ENCODE measurements around the gene LAMA5.

The LAMA5 gene

DNA sequence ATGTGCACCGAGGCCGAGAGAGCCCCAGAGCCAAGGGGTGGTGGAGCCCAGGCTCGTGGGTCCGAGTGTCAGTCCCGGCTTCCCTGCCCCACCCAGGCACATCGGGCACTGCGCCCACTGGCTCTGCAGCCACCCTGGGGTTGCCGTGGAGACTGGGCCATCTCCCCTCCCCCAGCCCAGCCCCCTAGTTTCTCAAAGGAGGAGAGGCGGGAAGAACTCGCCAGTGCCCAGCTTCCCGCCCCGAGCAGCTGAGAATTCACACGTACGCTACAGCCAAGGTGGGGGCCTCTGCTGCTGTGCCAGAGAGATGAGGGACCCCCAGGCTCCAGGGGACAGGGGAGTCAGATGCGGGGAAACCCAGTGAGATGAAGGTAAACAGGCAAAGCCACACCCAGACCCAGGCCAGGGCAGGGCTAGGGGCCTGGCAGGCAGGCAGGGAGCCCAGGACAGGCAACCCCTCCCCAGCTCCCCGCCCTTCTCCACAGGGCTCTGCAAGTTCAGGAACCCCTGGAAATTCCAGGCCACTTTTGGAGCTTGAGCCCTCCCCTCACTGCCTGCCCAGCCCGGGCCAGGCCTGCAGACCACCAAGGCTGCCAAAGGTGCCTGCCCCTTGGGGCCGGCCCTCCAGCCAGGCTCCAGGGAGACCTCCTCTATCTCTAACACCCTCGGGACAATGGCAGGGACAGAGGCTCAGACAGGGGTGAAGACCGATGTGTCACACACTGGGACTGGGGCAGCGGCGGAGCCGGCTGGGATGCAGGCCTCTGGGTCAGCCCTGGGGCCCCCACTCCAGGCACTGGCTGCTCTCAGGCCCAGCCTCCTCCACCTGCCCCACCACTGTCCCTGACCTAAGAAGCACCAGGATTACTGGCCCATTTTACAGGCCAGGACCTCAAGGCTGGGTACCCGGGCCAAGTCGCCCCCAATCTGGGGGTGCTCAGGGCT, 6.0 kb downstream of the LAMA5 start:
- no peak for DNase-seq (ENCODE audit: low spot score)

DNA sequence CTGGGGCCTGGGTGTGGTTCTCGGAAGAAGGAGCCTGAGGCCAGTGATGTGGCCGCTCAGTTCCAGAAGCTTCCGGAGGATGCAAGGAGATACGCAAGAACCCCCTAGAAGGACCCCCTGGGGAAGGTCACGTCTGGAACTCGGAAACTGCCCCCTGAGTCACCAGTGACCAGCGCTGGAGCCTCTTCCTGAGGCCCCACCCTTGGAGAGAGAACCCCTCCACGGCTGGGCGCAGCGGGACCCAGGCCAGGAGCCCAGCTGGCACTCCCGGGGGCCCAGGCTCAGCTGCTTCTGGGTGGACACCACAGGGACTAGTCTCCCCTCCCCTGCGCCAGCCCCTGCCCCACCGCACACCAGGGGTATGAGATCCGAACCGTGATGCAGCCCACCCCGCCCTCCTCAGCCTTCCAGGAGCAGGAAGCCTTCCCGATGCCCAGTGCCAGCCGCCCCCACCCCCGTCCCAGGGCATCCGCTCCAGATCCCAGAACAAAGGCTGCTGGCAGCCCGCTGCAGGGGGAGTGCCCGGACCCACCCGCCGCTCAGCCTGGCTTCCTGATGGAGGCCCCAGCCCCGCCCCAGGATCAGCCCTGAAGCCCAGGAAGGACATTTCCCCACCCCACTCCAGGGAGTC, 7.5 kb downstream of the LAMA5 start:
- no peak for DNase-seq (ENCODE audit: low spot score)

DNA sequence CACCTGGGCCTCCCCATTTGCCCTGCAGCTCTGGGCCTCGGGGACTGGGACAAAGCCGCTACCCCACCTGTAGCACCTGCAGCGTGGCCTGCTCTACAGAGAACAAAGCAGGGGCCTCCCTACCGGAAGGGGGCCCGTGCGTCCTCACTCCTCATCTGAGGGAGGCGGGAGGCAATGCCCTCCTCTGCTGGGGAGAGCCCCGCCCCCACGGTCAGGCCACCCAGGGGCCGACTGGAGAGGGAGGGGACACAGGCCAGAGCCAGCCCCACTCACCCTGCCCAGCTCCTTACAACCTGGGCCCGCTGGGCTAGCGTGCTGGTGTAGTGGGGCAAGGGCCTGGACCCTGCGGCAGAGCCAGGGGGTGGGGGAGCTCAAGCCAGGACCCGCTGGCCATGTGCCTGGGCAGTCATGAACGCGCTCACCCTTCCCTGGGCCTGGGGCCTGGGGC, 8.0 kb downstream of the LAMA5 start:
- no peak for DNase-seq (ENCODE audit: low spot score)

DNA sequence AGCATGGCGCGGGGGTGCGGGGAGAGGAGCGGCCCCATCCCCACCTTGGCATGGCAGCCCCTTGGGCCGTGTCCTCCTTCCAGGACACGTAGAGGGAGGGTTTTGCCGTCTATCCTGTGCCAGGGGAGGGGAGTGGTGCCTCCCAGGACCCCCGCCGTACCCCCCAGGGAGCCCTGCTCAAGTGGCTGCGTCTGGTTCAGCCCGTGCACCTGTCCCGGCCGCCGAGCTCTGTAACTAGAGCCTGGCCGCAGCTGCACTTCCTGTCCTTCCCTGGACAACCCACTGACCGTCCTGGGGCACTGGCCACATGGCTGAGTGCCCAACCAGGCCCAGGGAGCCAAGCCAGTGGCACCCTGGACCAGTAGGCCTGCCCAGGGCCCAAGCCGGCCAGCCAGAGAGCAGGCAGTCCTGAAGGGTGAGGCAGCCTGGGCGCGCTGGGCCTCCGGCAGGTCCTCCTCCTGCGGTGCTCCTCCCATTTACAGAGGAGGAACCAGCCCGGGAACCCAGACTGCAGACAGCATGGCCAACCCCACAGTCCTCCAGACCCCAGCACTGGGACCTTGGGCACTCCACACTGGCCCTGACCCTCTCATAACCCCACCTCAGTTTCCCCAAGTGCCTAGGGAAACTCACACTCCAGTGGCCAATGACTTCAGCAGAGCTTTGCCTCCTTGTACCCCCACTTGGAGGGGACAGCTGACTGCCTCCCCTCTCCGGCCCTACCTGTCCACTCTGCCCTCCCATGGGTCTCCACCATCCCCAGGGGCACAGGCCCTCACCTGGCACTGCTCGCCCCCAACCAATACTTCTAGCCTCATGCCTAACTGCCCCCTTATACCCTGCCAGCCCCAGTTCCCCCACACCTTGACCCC, 8.7 kb downstream of the LAMA5 start:
- DNase-seq (ENCODE audit: low spot score) = no peak

DNA sequence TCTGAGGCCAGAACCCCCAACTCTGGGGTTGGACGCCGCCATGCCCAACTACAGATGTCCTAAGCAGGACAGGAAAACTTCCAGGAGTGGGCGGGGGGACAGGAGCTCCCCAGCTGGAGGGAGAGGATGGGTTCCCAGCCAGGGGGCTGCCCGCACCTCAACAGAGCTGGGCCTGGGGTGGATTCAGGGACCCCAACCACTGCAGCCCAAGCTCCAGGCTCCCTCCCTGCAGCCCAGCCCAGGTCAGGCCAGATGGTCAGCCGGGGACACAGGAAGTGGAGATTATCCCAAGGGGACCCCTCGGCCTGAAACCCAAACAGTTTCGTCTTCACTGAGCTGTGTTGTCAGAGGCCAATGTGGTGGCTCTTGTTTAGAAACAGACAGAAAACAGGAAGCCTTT, 9.4 kb downstream of the LAMA5 start:
- no peak for DNase-seq (ENCODE audit: low spot score)

DNA sequence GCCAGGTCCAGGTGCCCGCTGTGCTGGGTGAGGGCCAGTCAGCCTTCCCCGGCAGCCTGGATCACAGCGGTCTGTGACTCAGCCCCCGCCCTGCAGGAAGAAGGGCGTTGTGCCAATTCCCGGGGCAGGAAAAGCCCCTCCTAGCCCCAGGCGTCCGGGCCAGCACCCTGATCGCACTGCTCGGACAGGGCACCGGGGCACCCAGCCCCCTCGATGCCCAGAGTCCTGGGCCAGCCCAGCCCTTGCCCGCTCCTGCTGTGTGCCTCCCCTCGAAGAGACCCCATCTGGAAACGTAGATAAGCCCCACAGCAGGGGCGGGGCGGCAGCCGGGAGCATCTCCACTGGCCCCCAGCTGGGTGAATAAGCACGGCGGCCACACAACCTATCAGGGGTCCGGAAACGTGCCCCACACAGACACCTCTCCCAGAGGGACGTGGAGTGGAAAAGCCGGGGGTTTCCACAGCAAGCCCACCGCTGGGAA, 9.9 kb downstream of the LAMA5 start:
- no peak for DNase-seq (ENCODE audit: low spot score)

DNA sequence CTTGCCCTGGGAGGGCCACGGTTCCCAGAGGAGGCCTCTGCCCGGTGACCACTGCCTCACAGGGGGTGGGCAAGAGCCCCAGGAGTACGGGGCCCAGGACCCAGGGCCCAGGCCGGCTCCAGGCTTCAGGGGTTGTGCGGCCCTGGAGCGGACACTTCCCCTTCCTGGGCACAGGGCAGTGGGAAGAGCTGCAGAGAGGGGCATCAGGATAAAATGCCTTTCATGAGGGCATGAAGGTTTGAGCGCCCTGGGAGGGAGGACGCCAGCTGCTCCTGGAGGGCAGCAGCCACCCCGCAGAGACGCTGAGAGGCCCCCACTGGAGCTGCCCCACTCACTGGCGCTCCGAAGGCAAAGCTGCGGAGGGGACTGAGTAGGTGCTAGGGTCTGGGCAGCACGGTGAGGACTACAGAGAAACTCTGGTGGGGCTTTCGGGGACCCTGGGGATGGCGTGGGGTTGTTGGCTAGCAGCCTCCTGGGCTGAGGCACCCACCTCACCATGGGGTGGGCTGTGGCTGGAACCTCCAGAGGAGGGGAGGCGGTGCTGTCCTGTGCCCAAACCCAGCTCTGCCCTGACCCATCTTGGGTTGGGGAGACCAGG, 10.4 kb downstream of the LAMA5 start:
- DNase-seq (ENCODE audit: low spot score) = no peak

DNA sequence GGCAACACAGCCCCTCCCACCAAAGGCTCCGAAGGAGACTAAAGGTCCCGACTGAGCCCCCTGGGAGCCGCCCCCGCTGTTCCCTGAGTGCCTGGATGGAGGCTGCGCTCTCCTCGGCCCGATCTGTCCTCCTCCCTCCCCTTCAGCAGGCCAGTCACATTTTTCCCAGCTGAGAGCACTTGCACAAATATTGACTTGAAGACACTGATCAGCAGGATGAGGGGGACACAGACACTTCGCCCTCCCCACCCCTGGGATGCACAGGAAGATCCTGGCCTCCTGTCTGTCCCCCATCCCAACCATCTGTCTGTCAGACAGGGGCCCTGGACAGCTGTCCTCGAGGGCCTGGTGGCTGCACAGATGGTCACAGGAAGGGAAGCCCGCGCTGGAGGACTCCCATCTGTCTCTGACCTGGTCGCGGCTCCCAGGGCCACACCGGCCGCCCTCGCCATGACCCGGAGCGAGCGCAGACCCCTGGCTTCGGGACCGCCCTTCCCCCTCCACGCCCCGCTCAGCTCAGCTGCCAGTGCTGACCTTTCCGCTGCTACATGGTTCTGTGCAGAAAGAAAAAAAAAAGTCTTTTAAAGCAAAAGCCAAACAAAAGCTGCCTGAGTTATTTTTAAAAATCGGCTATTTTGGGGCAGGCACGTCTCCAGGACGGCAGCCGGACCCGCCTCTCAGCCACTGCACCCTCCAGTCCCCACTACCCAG, 11.1 kb downstream of the LAMA5 start:
- DNase-seq (ENCODE audit: low spot score) = no peak

DNA sequence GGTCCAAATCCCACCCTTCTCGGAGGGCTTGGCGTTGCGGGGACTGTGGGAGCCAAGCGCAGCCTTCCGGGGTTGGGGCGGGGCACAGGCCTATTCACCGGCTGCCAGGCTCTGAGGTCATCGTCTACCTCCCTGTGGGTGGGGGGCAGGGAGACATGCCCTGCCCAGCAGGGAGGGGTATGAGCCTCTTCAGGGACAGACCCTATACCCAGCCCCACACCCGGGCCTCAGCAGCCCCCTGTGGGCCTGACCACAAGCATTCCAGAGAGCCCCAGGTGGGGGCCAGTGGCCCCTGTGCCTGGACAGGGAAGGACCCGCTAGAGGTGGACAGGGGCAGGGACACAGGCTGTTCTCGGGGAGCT, 11.6 kb downstream of the LAMA5 start:
- no peak for DNase-seq (ENCODE audit: low spot score)

DNA sequence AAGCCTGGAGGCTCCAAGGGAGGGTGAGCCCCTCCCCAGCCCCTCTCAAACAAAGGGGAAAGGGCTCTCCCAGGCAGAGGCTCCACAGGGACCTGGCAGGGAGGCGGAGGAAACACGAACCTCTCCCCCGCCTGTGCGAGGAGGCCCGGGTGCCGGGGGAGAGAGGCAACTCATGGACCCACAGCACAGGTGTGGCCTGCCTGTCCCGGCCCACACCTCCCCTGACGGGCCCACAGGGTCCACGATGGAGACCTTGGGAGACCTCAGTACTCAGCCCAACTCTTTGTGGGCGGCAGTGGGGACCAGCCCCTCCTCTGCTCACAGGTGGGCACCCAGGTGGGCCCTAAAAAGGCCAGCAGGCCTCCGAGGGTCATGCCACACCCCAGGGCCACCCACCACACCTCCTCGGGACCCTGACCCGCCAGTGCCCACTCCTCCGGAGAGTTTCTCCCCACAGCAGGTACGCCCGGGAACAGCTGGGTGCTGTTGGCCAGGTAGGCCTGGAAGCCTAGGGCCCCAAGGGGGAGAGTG, 12.2 kb downstream of the LAMA5 start:
- no peak for DNase-seq (ENCODE audit: low spot score)

DNA sequence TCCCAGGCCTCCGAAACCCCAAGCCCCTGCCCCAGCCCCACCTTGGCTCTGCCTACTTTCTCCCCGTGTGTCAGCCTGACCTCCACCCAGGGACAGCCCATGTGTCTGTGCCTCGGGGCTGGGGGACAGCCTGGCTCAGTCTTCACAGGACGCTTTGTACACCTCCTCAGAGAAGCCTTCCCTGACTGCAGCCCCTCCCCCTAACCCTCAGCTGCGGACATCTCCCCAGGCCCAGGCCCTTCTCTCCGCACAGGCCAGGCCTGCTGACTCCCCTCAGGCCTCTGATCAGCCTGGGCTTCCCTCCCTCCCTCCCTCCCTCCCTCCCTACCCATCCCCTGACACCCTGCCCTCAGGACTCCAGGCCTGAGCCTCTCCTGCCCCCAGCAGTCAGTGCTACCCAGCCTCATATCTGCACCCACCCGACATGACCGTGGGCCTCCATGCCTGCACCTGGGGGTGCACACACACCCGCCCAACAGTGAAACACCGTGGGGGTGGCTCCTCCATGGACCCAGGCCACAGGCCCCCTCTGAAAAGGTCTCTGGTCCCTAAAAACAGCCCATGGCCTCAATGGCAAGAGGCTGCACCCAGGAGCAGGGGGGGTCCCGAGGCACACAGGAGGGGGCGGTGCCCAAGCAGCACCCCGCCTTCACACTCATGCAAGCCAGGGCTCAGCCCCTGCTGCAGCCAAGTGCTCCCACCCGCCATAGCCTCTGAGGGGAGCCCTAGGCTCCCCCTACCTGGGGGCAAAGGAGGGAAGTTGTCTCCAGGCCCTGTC, 12.9 kb downstream of the LAMA5 start:
- no peak for DNase-seq (ENCODE audit: low spot score)

DNA sequence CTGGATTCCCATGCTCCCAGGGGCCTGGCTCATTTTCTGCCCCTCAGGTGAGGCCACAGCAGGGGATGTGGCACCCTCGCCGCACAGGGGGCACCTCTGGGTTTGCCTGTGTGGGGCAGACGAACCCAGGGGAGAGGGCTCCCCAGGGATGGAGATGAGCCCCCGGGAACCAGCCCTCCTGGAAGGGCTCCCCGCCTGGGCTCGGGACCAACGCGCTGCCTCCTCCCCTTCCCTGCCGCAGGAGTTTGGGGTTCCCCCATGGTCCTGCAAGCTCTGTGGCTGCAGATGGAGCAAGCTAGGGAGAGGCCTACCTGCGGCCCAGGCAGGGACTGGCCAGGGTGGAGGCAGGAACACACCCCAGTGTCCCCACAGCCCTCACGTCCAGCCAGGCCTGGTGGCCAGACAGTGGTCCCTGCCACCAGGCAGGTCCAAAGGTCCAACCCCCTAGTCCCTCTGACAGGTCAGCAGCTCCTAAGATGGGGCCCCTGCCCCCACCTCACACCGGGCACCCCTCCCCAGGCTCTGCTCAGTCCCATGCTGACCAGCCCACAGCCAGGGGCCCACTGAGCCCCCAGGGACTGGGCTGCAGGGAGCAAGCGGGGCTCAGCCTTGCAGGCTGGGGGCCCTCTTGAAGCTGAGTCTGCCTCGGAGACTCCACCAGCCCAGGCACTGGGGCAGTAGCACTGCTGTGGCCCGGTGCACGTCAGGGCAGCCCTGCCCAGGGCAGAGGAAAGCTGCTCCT, 13.7 kb downstream of the LAMA5 start:
- DNase-seq (ENCODE audit: low spot score) = no peak

DNA sequence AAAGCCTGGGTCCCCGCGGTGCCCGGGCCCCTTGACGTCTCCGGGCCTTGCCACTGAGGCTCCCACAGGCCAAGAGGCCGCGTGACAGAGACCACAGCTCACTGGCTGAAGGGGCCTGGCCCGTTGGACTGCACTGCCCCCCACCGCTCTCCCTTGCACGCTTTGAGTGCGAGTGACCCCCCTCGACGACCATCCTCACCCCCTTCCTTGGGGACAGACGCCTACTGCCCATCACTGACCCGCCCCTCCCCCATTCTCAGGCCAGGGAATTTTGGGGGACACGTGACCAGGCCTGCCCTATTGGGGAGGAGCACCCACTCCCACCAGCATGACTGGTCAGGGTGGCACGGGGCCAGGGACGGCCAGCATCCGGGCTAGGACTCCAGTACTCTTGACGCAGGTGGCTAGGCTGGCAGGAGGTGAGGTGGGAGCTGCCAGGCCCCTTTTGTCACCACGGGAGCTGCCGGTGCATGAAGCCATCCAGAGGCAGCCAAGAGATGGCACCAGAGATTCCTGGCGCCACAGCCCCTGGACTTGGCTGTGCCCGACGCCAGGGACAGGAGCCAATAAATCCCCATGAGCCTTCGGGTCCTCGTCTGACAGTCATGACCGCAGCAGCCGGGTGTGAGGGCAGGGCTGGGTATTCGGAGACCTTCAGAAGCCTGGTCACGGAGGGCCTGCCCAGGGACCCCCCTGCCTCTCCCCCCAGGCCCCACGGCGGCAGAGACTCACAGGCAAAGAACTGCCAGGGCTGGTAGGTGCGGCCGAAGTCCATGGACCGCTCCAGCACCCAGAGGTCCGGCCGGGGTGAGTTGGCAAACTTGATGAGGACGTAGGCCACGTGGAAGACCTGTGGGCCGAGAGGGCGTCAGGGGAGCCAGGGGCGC, 14.5 kb downstream of the LAMA5 start:
- no peak for DNase-seq (ENCODE audit: low spot score)

DNA sequence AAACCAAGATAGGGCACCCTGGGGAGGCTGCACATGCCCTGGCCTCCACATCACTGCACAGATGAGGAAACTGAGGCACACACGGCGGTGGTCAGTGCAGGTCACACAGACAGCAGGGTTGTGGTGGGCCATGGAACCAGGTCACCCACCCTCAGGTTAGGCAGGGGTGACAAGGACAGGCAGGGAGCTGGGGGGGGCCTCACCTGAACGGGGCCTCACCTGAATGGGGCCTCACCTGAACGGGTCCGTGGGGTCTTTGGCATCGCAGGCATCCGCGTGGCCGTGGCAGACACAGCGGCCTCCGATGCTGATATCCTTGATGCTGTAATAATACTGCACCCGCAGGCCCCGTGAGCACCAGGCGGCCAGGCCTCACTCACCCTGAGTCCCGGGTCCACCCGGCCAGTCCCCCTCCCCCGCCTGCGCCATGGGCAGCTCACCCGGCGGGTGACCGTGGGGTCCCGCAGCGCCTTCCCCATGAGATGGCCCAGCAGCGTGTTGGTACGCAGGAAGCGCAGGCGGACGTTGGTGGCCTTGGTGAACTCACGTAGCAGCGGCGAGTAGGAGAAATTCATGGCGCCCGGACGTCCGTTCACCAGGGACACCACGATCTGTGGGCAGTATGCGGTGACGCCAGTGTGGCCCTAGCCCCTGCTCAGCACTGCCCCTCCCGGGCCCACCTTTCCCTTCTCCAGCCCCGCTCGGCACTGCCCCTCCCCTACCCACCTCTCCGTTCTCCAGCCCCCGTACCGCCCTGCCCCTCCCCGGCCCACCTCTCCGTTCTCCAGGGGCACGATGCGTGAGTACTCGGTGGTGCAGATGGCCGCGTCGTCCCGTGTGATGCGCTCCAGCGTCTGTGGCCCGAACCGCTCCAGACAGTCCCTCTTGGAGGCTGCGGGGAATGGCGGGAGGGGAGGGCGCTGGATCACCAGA, 15.4 kb downstream of the LAMA5 start:
- no peak for DNase-seq (ENCODE audit: low spot score)

DNA sequence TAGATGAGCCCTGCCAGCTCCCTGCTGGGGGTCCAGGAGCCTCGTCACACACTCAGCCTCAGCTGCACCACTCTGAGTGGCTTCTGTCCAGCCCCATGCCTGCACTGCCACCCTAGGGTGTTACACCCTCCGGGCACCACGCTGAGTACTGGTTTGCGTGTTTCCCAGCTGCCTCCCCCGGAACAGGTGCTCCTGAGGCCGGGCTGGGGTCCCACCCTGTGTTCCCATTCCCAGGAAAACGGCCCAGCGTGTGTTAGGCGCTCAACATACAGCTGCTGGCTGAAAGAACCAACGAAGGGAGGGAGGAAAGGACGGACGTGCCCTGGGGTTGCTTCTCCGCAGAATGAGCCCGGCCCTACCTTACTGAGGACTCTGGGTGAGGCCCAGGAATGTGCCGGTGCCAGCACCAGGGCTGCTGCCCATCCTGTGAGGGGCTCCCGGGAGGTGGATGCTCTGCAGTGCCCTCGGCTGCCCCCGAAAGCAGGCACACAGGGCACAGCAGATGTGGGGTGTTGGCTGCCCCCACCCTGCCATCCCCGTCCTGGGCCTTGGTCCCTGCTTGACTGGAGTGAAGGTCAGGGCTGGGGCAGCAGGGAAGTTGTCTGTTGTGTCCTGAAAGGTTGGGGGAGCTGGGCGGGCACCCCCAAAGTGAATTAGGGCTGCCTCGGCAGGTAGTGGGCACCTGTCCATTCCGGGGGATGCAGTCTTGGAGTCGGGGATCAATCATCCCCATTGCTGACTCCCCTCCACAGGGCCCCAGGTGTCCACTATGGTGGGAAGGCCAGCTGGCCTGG, 16.3 kb downstream of the LAMA5 start:
- DNase-seq (ENCODE audit: low spot score) = no peak

DNA sequence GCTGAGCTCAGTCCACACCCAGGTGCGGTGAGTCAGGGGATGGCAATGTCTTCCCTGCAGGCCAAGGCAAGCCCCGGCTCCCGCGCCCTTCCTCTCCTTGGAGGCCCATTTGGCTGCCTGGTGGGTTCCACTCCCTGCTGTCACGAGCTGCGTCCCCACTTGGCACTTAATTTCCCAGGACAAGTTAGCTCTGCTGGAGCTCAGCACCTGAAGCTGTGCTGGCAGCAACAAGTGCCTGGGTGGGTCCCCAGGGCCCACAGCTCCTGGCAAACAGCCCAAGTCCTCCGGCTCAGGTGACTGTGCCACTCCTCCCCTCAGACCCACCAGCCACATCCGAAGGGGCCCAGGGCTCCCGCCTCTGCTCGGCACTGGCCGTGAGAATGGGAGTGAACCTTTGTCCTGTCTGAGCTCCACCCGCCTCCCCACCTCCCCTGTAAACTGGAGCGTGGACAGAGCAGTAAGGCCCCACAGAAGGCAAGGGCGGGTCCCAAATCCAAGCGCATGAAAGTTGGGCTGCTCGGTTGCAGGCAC, 16.9 kb downstream of the LAMA5 start:
- DNase-seq (ENCODE audit: low spot score) = no peak
